Heart right ventricle (tissue), 16 donors: ENCODE results near the gene TNFSF10. TPM values are rescaled to one million over a fixed set of nuclear protein-coding genes. Genes with fewer than 3 reads are reported as not detected.
A peak's percentile ranks its signal among the peaks of the same experiment; 100 is the strongest.
"Not testable (repeated sequence)": the region's sequence is repeated elsewhere in the genome, so short reads cannot be mapped to it uniquely, and the experiment has no call there.

ENCODE experiments used
- ATAC-seq, 8 donors: fragments of 200-7000 bp; cut with Tn5 transposase; one replicate each; pipeline ENCODE4 v1.9.1; 2020; ENCODE audit warnings: mild to moderate bottlenecking in 8 of 8, moderate library complexity in 8 of 8, moderate number of reproducible peaks in 1 of 8
- DNase-seq, 2 donors: peaks; one replicate each; pipeline ENCODE4 v3.0.0-alpha.2; 2020
- H3K27ac ChIP-seq, 10 donors: fragments of 200-600 bp; sonication (generic) in 2 of 10; one replicate each; pipeline versions ENCODE4 v1.5.0 to v1.8.0; 2020 to 2022; ENCODE audit warnings: mild to moderate bottlenecking in 3 of 10
- H3K27me3 ChIP-seq, 7 donors: fragments of 200-600 bp; one replicate each; pipeline ENCODE4 v1.8.0; 2021 to 2022; ENCODE audit warnings: mild to moderate bottlenecking in 2 of 7
- H3K36me3 ChIP-seq, 9 donors: fragments of 200-600 bp; sonication (generic) in 1 of 9; one replicate each; pipeline versions ENCODE4 v1.5.0 to v1.8.0; 2020 to 2022; ENCODE audit warnings: mild to moderate bottlenecking in 2 of 9
- H3K4me1 ChIP-seq, 9 donors: fragments of 200-600 bp; sonication (generic) in 1 of 9; one replicate each; pipeline versions ENCODE4 v1.5.0 to v1.8.0; 2020 to 2022; ENCODE audit warnings: mild to moderate bottlenecking in 4 of 9
- H3K4me3 ChIP-seq, 10 donors: fragments of 200-600 bp; sonication (generic) in 2 of 10; one replicate each; pipeline versions ENCODE4 v1.5.0 to v1.8.0; 2020 to 2022; ENCODE audit warnings: mild to moderate bottlenecking in 7 of 10, moderate library complexity in 2 of 10
- H3K9me3 ChIP-seq, 11 donors: fragments of 200-600 bp in 10 of 11; sonication (generic) in 2 of 11; one replicate each; pipeline versions ENCODE4 v1.5.0 to v1.8.0; 2013 to 2022; ENCODE audit warnings: mild to moderate bottlenecking in 2 of 11, control low read depth in 1 of 11, moderate library complexity in 1 of 11
- CTCF ChIP-seq, 9 donors: fragments of 200-600 bp; sonication (generic) in 2 of 9; IDR thresholded peaks; one replicate each; pipeline versions ENCODE4 v1.5.0 to v1.8.0; 2021 to 2022; ENCODE audit warnings: antibody characterized with exemption in 9 of 9, mild to moderate bottlenecking in 5 of 9, moderate library complexity in 1 of 9
- WGBS, 2 donors: extraction: QIAGEN DNeasy Blood & Tissue Kit; methylation state at CpG; one replicate each; pipeline ENCODE4 v1.1.7; 2013; ENCODE audit warnings: inconsistent platforms in 1 of 2; 5-methylcytosine and 5-hydroxymethylcytosine counted together
- intact Hi-C, 10 donors: fragments of 100-400 bp; cut with DNase I; formaldehyde crosslinking; loops; one replicate each; pipeline versions ENCODE4 v1.11.1 to v1.14.2; 2022
- polyA plus RNA-seq, 2 donors: library from polyadenylated mRNA; stranded (reverse); fragments of 200-250 nt; gene quantifications; one replicate each; pipeline ENCODE4 v1.2.3, GENCODE V29; 2013
- total RNA-seq, 10 donors: library from RNA; stranded (reverse); fragmentation: NEBNext Ultra II Directional in 3 of 10; extraction: Animal tissue kit (Norgen Biotek cat#: 25700) in 3 of 10; gene quantifications; one replicate each; pipeline versions ENCODE4 v1.2.1 to v1.2.4, GENCODE V29; 2021 to 2023
- donor health status: Arrhythmogenic right ventricular cardiomyopathy.
- donor health status: ischemic (EF 13 %, LVEDD 7.1; RV severe dilation, severe dysfunction).
- donor health status: healthy with polysubstance abuse.
- donor health status: DM: no; HTN: yes; CAD: no.
- donor health status: DM: no; HTN: no; CAD: no.
- donor health status: ischemic (EF 25% LVEDD 6.9; RV normal size, moderate dysfunction).
- donor health status: ischemic (EF 25% LVEDD 5.7; RV mildly dilated, moderate dysfunction).
- donor health status: healthy.
- donor health status: DM: yes; HTN: yes; CAD: no.
- donor health status: Ischemic cardiomyopathy.
- donor health status: ischemic (EF 35%, LVEDD 5.7; RV mildly dilated, moderate dysfunction).
- donor health status: nonischemic (EF 11% LVEDD 7.7; RV severe dilation, severe dysfunction).
- donor health status: DM: yes; HTN: yes; CAD: no.
- donor health status: PGD.
- donor health status: ischemic (EF 29% LVEDD 5.4; RV normal size, mild dysfunction).
- donor health status: nonischemic (EF 23%, LVEDD 6.1; RV moderate dilation, normal function).

TNFSF10 gene
- total and polyA plus RNA-seq, 12 donors = 4.7 to 51.5 (median 17.5) TPM

- no peak for TF ChIP-seq CTCF (IDR thresholded peaks at IDR 0.05)
- H3K9me3 ChIP-seq = no peaks in the 10 kb centered on the region
- no peak overlapping the region for H3K27ac ChIP-seq
- H3K4me3 ChIP-seq = no peak overlapping the region
- H3K4me1 ChIP-seq = peaks cover 0 to 23% (median 6%) of the 10 kb centered on the region in 9 donors
- no peaks in the 10 kb centered on the region for H3K27me3 ChIP-seq
- DNase-seq = no peak
- no peak for ATAC-seq
- intact Hi-C loops = no loop called here
- WGBS, 2 donors = 86 to 94% methylated on average over 3 of the region's 3 CpGs
- no peaks in the 10 kb centered on the region for H3K36me3 ChIP-seq
Measured at GRCh38 chr3:172528677-172529076, 5.4 kb upstream of the TNFSF10 start.

- no peak overlapping the region for H3K27ac ChIP-seq
- H3K9me3 ChIP-seq = no peaks in the 10 kb centered on the region
- intact Hi-C loops = no loop called here
- WGBS, 2 donors = 92 to 94% methylated on average over 2 of the region's 2 CpGs
- H3K36me3 ChIP-seq = no peaks in the 10 kb centered on the region
- no peaks in the 10 kb centered on the region for H3K27me3 ChIP-seq
- no peak for TF ChIP-seq CTCF (IDR thresholded peaks at IDR 0.05)
- no peak for DNase-seq
- no peak for ATAC-seq
- no peak overlapping the region for H3K4me3 ChIP-seq
- peaks cover 0 to 26% (median 8%) of the 10 kb centered on the region in 9 donors for H3K4me1 ChIP-seq
Measured at GRCh38 chr3:172527306-172527705, 4.1 kb upstream of the TNFSF10 start.

DNA sequence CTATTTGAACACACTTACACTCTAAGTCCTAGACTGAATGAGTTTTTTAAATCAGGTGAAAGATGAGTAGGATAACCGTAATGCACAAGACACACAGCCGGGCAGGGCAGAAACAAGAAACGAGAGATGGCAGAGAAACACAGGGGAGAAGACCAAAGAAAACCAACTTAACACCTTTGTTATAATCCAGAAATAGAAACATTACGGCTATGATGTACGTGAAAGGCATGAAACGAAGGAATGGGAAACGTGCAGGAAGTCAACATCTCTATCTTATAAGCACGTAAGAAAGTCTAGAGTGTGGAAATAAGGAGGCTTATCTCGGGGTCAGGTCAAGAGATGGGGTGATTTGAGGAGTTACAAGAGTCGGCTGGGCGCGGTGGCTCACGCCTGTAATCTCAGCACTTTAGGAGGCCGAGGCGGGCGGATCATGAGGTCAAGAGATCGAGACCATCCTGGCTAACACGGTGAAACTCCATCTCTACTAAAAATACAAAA lies 1.9 kb upstream of the TNFSF10 start:
- no peak overlapping the region for H3K4me3 ChIP-seq
- H3K27me3 ChIP-seq = no peaks in the 10 kb centered on the region
- intact Hi-C loops = no loop called here
- peak overlapping the region in 2 of 10 donors; percentile 84 to 89 for H3K27ac ChIP-seq
- no peaks in the 10 kb centered on the region for H3K9me3 ChIP-seq
- 91 to 92% methylated on average over 18 of the region's 18 CpGs for WGBS, 2 donors
- no peak for TF ChIP-seq CTCF (IDR thresholded peaks at IDR 0.05)
- no peak for DNase-seq
- peaks cover 0 to 17% (median 5%) of the 10 kb centered on the region in 9 donors for H3K4me1 ChIP-seq
- H3K36me3 ChIP-seq = no peaks in the 10 kb centered on the region
- no peak for ATAC-seq

- H3K9me3 ChIP-seq = no peaks in the 10 kb centered on the region
- no peaks in the 10 kb centered on the region for H3K36me3 ChIP-seq
- ATAC-seq (no peak), DNase-seq (no peak)
- no peak overlapping the region for H3K4me3 ChIP-seq
- intact Hi-C loops = no loop called here
- no peak for TF ChIP-seq CTCF (IDR thresholded peaks at IDR 0.05)
- H3K27ac ChIP-seq = peak overlapping the region in 2 of 10 donors; percentile 84 to 89
- no peaks in the 10 kb centered on the region for H3K27me3 ChIP-seq
- 85 to 87% methylated on average over 3 of the region's 3 CpGs for WGBS, 2 donors
- peaks cover 0 to 19% (median 8%) of the 10 kb centered on the region in 9 donors for H3K4me1 ChIP-seq
Measured at GRCh38 chr3:172524611-172525010, 1.4 kb upstream of the TNFSF10 start.

DNA sequence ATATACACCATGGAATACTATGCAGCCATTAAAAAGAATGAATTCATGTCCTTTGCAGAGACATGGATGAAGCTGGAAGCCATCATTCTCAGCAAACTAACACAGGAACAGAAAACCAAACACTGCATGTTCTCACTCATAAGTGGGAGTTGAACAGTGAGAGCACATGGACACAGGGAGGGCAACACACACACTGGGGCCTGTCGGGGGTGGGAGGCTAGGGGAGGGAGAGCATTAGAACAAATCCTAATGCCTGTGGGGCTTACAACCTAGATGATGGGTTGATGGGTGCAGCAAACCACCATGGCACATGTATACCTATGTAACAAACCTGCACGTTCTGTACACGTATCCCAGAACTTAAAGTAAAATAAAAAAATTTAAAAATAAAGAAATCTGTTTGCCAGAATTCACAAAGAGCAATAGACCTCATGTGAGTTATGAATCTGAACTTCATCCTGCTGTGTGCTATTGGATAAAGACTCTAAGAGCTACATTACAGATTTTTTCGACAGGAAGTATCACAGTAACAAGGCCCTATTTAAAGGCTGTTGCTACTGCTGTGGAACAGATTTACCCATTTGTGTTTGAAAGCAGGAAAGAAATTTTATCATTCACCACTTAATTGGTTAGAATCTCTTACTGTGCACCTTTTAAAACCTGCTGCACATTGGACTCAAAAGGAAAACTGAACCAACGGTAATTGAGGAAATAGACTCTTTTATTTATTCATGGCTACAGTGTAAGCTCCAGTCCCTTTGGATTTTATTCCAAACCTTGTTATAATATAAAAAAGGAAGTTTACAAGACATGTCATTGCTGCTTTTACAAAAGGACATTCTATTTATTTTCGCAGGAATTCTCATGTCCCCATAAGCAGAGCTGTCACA lies 1.1 kb downstream of the TNFSF10 start:
- intact Hi-C loops = not testable (repeated sequence)
- peak in 4 of 8 donors; percentile 43 to 64 (median 56) for ATAC-seq

More for the DNA sequence above, 1.1 kb downstream of the TNFSF10 start:
- not testable (repeated sequence) for H3K9me3 ChIP-seq, DNase-seq, H3K27me3 ChIP-seq
- Histone ChIP-seq H3K4me1 (peaks cover 1 to 44% (median 22%) of the 10 kb centered on the region in 9 donors), H3K36me3 (peaks cover 0 to 12% (median 0%) of the 10 kb centered on the region in 9 donors), H3K4me3 (peak overlapping the region; percentile 11 to 71 (median 62)), H3K27ac (peak overlapping the region in 9 of 10 donors; percentile 59 to 90 (median 84))
- 43 to 66% methylated on average over 6 of the region's 6 CpGs for WGBS, 2 donors
